Tibial nerve (tissue), 4 donors: ENCODE results near the gene SYVN1.

Source experiments
- EP300 ChIP-seq, 2 donors: sonication (generic); formaldehyde crosslinking; IDR thresholded peaks; one replicate each; pipeline ENCODE4 v1.6.1; 2017; ENCODE audit warnings: antibody characterized with exemption in 2 of 2, mild to moderate bottlenecking in 1 of 2
- POLR2A ChIP-seq, 2 donors: fragments of 450-650 bp; IDR thresholded peaks; one replicate each; pipeline ENCODE4 v1.6.1; 2017; ENCODE audit warnings: antibody characterized with exemption in 2 of 2, mild to moderate bottlenecking in 2 of 2, moderate library complexity in 2 of 2
- TF ChIP-seq, protein P1 (sequence below), 5 experiments: fragments of 200-600 bp in 3 of 5; fragments of 450-650 bp in 2 of 5; sonication (generic) in 3 of 5; IDR thresholded peaks; one replicate each; pipeline ENCODE4 v1.5.1; 2016 to 2019; ENCODE audit warnings: antibody characterized with exemption in 5 of 5, mild to moderate bottlenecking in 3 of 5, moderate library complexity in 2 of 5

DNA sequence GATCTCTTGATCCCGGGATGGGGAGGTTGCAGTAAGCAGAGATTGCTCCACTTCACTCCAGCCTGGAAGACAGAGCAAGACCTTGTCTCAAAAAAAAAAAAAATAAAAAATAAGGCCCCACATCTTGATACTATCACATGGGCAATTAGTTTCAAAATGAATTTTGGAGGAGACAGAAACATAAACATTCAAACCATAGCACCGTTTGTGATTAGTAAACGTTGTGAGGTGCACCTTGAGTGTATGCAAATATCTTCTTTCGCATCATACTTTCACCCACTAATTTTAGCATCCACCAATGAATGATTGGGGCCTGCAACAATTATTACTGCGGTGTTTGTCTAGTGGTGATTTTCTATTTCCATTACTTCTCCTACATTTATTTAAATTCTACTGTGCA is 24.7 kb upstream of the SYVN1 start:
- TF ChIP-seq, protein P1, sequence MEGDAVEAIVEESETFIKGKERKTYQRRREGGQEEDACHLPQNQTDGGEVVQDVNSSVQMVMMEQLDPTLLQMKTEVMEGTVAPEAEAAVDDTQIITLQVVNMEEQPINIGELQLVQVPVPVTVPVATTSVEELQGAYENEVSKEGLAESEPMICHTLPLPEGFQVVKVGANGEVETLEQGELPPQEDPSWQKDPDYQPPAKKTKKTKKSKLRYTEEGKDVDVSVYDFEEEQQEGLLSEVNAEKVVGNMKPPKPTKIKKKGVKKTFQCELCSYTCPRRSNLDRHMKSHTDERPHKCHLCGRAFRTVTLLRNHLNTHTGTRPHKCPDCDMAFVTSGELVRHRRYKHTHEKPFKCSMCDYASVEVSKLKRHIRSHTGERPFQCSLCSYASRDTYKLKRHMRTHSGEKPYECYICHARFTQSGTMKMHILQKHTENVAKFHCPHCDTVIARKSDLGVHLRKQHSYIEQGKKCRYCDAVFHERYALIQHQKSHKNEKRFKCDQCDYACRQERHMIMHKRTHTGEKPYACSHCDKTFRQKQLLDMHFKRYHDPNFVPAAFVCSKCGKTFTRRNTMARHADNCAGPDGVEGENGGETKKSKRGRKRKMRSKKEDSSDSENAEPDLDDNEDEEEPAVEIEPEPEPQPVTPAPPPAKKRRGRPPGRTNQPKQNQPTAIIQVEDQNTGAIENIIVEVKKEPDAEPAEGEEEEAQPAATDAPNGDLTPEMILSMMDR (IDR thresholded peaks at IDR 0.05): no peak
- TF ChIP-seq EP300 (IDR thresholded peaks at IDR 0.05) (no peak), POLR2A (IDR thresholded peaks at IDR 0.05) (no peak)
